HepG2 (cell line): ENCODE results near the gene FMNL1. TPM values are rescaled to one million over a fixed set of nuclear protein-coding genes. Genes with fewer than 3 reads are reported as not detected.

Experiments
- ATAC-seq: fragments of 200-7000 bp; cut with Tn5 transposase; 3 replicates; pipeline ENCODE4 v1.9.1; 2020; ENCODE audit warnings: mild to moderate bottlenecking, moderate library complexity
- Bru-seq: library from RNA; stranded (reverse); fragments of 400-500 nt; gene quantifications from one replicate; lab custom pipeline; 2021; lab: Mats Ljungman, UMichigan
- BruChase-seq, 2 experiments: library from RNA; stranded (reverse); fragments of 400-500 nt; gene quantifications; one replicate each; lab custom pipeline; 2021; lab: Mats Ljungman, UMichigan
- BruUV-seq: library from RNA; stranded (reverse); fragments of 400-500 nt; replicated peaks from 2 replicates; lab custom pipeline; 2021; lab: Mats Ljungman, UMichigan
- CTCF ChIA-PET: fragments of 300-600 bp; formaldehyde crosslinking; extraction: SDS; loops from one replicate; lab custom pipeline; 2021; ENCODE audit warnings: low total read pairs, inconsistent platforms, low intra/inter-chr PET ratio; lab: Yijun Ruan, JAX
- POLR2A ChIA-PET: fragments of 350-600 bp; sonication (Branson Sonifier 250); formaldehyde crosslinking; loops from one replicate; lab custom pipeline; 2020; ENCODE audit warnings: antibody characterized with exemption, inconsistent platforms; lab: Yijun Ruan, JAX
- DNase-seq: peaks from one replicate; pipeline ENCODE4 v3.0.0-alpha.2; 2015; ENCODE audit warnings: low spot score
- FAIRE-seq: peaks from 3 replicates; lab custom pipeline; 2011; peaks lifted over from hg19 to GRCh38; lab: Jason Lieb, UNC
- H2AFZ ChIP-seq: one replicate; pipeline ENCODE4 v1.6.1; 2011; ENCODE audit warnings: low read length, inconsistent platforms
- H3K27ac ChIP-seq: fragments of 300-600 bp; 3 replicates; pipeline ENCODE4 v1.8.0; 2011; ENCODE audit warnings: mixed run types, mild to moderate bottlenecking, mixed read lengths, low read length, inconsistent platforms; ENCODE audit not compliant: insufficient read depth; ENCODE audit errors: extremely low read length
- H3K27me3 ChIP-seq, 2 experiments: fragments of 200-600 bp in 1 of 2; 2 replicates in 1 of 2; 3 replicates in 1 of 2; pipeline versions ENCODE4 v1.6.0 to v1.8.0; 2011; ENCODE audit warnings: low read length in 2 of 2, mild to moderate bottlenecking in 2 of 2, moderate library complexity in 2 of 2, inconsistent platforms in 1 of 2; ENCODE audit not compliant: insufficient read depth in 2 of 2, control insufficient read depth in 1 of 2
- H3K36me3 ChIP-seq, 2 experiments: fragments of 200-600 bp in 1 of 2; replicated peaks in 1 of 2; 2 replicates in 1 of 2; 3 replicates in 1 of 2; pipeline versions ENCODE4 v1.5.1 to v1.8.0; 2011; ENCODE audit warnings: low read length in 2 of 2, inconsistent platforms in 1 of 2; ENCODE audit not compliant: insufficient read depth in 2 of 2, control insufficient read depth in 1 of 2
- H3K4me1 ChIP-seq: 2 replicates; pipeline ENCODE4 v1.5.1; 2012; ENCODE audit warnings: low read length, inconsistent platforms; ENCODE audit not compliant: insufficient read depth
- H3K4me2 ChIP-seq: 2 replicates; pipeline ENCODE4 v1.6.0; 2011; ENCODE audit warnings: low read depth, low read length, inconsistent platforms
- H3K4me3 ChIP-seq, 3 experiments: fragments of 200-600 bp in 1 of 3; sonication (generic), shearing (Covaris generic) in 1 of 3; replicated peaks in 1 of 3; 2 replicates each; pipeline ENCODE4 v1.5.1; 2011 to 2016; ENCODE audit warnings: low read length in 3 of 3, inconsistent platforms in 2 of 3, low read depth in 2 of 3, mild to moderate bottlenecking in 2 of 3, control low read depth in 1 of 3, mixed read lengths in 1 of 3; ENCODE audit not compliant: insufficient read depth in 1 of 3
- H3K79me2 ChIP-seq: one replicate; pipeline ENCODE4 v1.6.1; 2011; ENCODE audit warnings: low read length, inconsistent platforms; ENCODE audit not compliant: insufficient read depth
- H3K9ac ChIP-seq: 2 replicates; pipeline ENCODE4 v1.6.0; 2011; ENCODE audit warnings: mild to moderate bottlenecking, low read depth, low read length, inconsistent platforms; ENCODE audit not compliant: insufficient read depth
- H3K9me3 ChIP-seq: 2 replicates; pipeline ENCODE4 v1.5.1; 2012; ENCODE audit warnings: mild to moderate bottlenecking, low read length
- H4K20me1 ChIP-seq: 2 replicates; pipeline ENCODE4 v1.6.0; 2011; ENCODE audit warnings: inconsistent platforms, mild to moderate bottlenecking, low read length, moderate library complexity; ENCODE audit not compliant: insufficient read depth
- MTA1 ChIP-seq: sonication (generic); formaldehyde crosslinking; IDR thresholded peaks from 2 replicates; pipeline ENCODE4 v1.4.0; 2020; ENCODE audit warnings: missing genetic modification reagents, mild to moderate bottlenecking, borderline replicate concordance
- REXO4 ChIP-seq: sonication (generic); formaldehyde crosslinking; IDR thresholded peaks from 2 replicates; pipeline ENCODE4 v1.8.0; 2022; ENCODE audit warnings: missing genetic modification reagents, mild to moderate bottlenecking, borderline replicate concordance
- SIN3B ChIP-seq: fragments of 150-350 bp; IDR thresholded peaks from 2 replicates; pipeline ENCODE4 v1.6.1; 2014; ENCODE audit warnings: low read length
- WGBS: methylation state at CpG from one replicate; pipeline ENCODE4 v1.1.6; 2017; ENCODE audit warnings: low lambda C conversion rate; 5-methylcytosine and 5-hydroxymethylcytosine counted together
- in situ Hi-C: cut with HindIII; loops from 2 replicates; pipeline ENCODE4 v1.10.0; 2017; ENCODE audit warnings: low pct_unique_long_range_greater_than_20kb; ENCODE audit not compliant: extremely low pct_ligation_motif_present
- intact Hi-C: fragments of 100-400 bp; cut with micrococcal nuclease; formaldehyde crosslinking; loops from one replicate; pipeline ENCODE4 v1.10.0; 2022; ENCODE audit not compliant: unreplicated experiment
- long read RNA-seq, 2 experiments: library from RNA in 1 of 2; library from polyadenylated mRNA in 1 of 2; stranded (forward) in 1 of 2; unstranded in 1 of 2; transcript quantifications; one replicate each; pipeline ENCODE4 v2.0.0, GENCODE V29; 2019 to 2022
- polyA minus RNA-seq, 3 experiments: library from RNA; depleted of rRNA, polyadenylated mRNA; stranded (reverse); fragments of >200 nt; gene quantifications; 2 replicates each; pipeline ENCODE4 v1.2.3, GENCODE V29; 2011; ENCODE audit warnings: low replicate concordance in 1 of 3
- polyA plus RNA-seq, 8 experiments: library from polyadenylated mRNA; depleted of rRNA in 3 of 8; stranded (reverse) in 7 of 8; unstranded in 1 of 8; fragments of >200 nt; fragmentation: Illumina TruSeq in 4 of 8; extraction: Trizol in 4 of 8; gene quantifications; 2 replicates each; pipeline versions ENCODE4 v1.2.1 to v1.2.3, GENCODE V29; 2011 to 2016; ENCODE audit warnings: low read depth in 4 of 8, missing spikeins in 1 of 8, mixed read lengths in 1 of 8; ENCODE audit not compliant: insufficient read depth in 1 of 8
- total RNA-seq, 5 experiments: library from RNA; depleted of rRNA; stranded (reverse); fragments of >200 nt; fragmentation: Illumina TruSeq; extraction: Trizol; gene quantifications; 2 replicates each; pipeline ENCODE4 v1.2.3, GENCODE V29; 2016; ENCODE audit warnings: low read depth in 1 of 5
- TF ChIP-seq, protein P1 (sequence below): sonication (generic); formaldehyde crosslinking; IDR thresholded peaks from 2 replicates; pipeline ENCODE4 v1.4.0; 2020; ENCODE audit warnings: missing genetic modification reagents
- TF ChIP-seq, protein P2 (sequence below): sonication (generic); formaldehyde crosslinking; IDR thresholded peaks from 2 replicates; pipeline ENCODE4 v1.5.1; 2020; ENCODE audit warnings: mild to moderate bottlenecking, missing genetic modification reagents, moderate library complexity

FMNL1 gene, protein sequence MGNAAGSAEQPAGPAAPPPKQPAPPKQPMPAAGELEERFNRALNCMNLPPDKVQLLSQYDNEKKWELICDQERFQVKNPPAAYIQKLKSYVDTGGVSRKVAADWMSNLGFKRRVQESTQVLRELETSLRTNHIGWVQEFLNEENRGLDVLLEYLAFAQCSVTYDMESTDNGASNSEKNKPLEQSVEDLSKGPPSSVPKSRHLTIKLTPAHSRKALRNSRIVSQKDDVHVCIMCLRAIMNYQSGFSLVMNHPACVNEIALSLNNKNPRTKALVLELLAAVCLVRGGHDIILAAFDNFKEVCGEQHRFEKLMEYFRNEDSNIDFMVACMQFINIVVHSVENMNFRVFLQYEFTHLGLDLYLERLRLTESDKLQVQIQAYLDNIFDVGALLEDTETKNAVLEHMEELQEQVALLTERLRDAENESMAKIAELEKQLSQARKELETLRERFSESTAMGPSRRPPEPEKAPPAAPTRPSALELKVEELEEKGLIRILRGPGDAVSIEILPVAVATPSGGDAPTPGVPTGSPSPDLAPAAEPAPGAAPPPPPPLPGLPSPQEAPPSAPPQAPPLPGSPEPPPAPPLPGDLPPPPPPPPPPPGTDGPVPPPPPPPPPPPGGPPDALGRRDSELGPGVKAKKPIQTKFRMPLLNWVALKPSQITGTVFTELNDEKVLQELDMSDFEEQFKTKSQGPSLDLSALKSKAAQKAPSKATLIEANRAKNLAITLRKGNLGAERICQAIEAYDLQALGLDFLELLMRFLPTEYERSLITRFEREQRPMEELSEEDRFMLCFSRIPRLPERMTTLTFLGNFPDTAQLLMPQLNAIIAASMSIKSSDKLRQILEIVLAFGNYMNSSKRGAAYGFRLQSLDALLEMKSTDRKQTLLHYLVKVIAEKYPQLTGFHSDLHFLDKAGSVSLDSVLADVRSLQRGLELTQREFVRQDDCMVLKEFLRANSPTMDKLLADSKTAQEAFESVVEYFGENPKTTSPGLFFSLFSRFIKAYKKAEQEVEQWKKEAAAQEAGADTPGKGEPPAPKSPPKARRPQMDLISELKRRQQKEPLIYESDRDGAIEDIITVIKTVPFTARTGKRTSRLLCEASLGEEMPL
- total RNA-seq (2016; rRNA removed; fragmentation: Illumina TruSeq; extraction: Trizol) = 0.39 and 0.53 TPM in 2 replicates
- 0.61 TPM in 1 of 2 replicates, not detected in the other for total RNA-seq (2016; cell fraction: cytosol; rRNA removed; fragmentation: Illumina TruSeq; extraction: Trizol; ENCODE audit: low read depth)
- total RNA-seq (2016; cell fraction: insoluble cytoplasmic fraction; rRNA removed; fragmentation: Illumina TruSeq; extraction: Trizol) = 0.12 and 0.41 TPM in 2 replicates
- 0.48 and 0.74 TPM in 2 replicates for total RNA-seq (2016; cell fraction: membrane; rRNA removed; fragmentation: Illumina TruSeq; extraction: Trizol)
- total RNA-seq (2016; cell fraction: nucleus; rRNA removed; fragmentation: Illumina TruSeq; extraction: Trizol) = 0.56 and 0.63 TPM in 2 replicates
- 0.70 and 1.1 TPM in 2 replicates for polyA plus RNA-seq (2011; rRNA removed)
- polyA plus RNA-seq (2011; cell fraction: cytosol; rRNA removed) = 0.38 and 0.48 TPM in 2 replicates
- polyA plus RNA-seq (2011; cell fraction: nucleus; rRNA removed) = 4.9 and 6.1 TPM in 2 replicates
- polyA plus RNA-seq (2012) = 0.78 and 1.2 TPM in 2 replicates
- 0.27 TPM in 1 of 2 replicates, not detected in the other for polyA plus RNA-seq (2016; cell fraction: cytosol; fragmentation: Illumina TruSeq; extraction: Trizol; ENCODE audit: low read depth)
- 0.37 and 0.69 TPM in 2 replicates for polyA plus RNA-seq (2016; cell fraction: insoluble cytoplasmic fraction; fragmentation: Illumina TruSeq; extraction: Trizol; ENCODE audit: low read depth)
- 0.31 and 0.37 TPM in 2 replicates for polyA plus RNA-seq (2016; cell fraction: membrane; fragmentation: Illumina TruSeq; extraction: Trizol; ENCODE audit: low read depth)
- 1.9 and 2.6 TPM in 2 replicates for polyA plus RNA-seq (2016; cell fraction: nucleus; fragmentation: Illumina TruSeq; extraction: Trizol; ENCODE audit: insufficient read depth, low read depth)
- polyA minus RNA-seq (2011; rRNA and poly(A)+ RNA removed; ENCODE audit: low replicate concordance) = 0.68 and 17.4 TPM in 2 replicates
- 0.69 TPM in 1 of 2 replicates, not detected in the other for polyA minus RNA-seq (2011; cell fraction: cytosol; rRNA and poly(A)+ RNA removed)
- 0.77 and 1.4 TPM in 2 replicates for polyA minus RNA-seq (2011; cell fraction: nucleus; rRNA and poly(A)+ RNA removed)
- percentile 19 among the genes with signal in this experiment for Bru-seq, nascent RNA
- BruChase-seq, experiment 1, labeled RNA remaining after a 6-hour chase = percentile 22 among the genes with signal in this experiment
- BruChase-seq, experiment 2, labeled RNA remaining after a 2-hour chase = percentile 19 among the genes with signal in this experiment
- long read RNA-seq, experiment 1 = 0 reads
- long read RNA-seq, experiment 2, partial matches to known transcripts = 0 of 1 reads
- long read RNA-seq, experiment 2, other reads (novel, unspliced or antisense) = 1 of 1 reads

DNA sequence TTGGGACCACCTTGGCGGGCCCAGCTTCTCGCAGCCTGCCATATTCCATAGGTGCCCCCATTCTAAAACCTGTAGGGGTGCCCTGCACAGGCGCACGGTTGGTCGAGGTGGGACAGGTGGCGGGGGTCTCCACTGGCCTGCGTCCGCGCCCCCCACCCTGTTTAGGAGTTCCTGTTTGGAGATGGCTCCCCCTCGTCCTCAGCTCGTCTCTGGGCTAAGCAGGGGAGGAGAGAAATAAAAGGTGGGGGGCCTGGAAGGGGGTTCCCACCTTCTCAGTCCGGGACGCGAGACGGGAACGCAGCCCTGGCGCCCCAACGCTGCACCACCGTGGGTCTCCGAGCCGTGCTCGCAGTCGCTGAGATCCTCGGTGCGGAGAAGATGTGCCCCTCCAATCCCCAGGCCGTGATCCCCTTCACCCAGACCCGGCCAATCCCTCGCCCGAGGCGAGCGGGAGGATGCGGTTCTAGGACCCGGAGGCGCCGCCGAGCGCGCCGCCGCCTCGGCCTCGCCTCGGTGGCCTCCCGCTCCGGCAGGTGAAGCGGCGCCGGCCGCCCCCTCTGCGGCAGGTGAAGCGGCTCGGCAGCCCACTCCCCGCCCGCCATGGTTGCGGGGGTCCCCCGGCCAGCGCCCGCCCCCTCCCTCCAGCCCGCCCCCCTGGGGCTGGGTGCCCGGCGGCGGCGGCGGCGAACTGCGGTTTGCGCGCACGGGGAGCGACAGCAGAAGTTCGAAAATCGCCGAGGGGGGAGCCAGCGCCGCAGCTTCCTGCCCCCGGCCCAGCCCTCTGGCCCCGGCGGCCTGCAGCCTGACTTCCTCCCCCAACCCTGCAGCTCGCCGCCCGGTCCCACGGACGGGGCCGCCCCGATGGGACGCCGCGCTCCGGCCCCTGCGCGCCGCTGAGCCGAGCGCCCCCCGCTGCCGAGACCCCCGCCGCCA is at the start of gene FMNL1:
Gene FMNL1 (plus strand): TSS at position 805 of the 933 bp plus-strand sequence. CDS start 240 bp downstream, outside the sequence.
- H3K9me3 ChIP-seq = no peaks in the 10 kb centered on the region
- BruUV-seq = no TSS peak
- in situ Hi-C loops (no loop called here), intact Hi-C loops (no loop called here)
- no peaks in the 10 kb centered on the region for H3K79me2 ChIP-seq
- FAIRE-seq (no peak), ATAC-seq (no peak), DNase-seq (no peak)
- H3K36me3 ChIP-seq = no peaks in the 10 kb centered on the region
- H4K20me1 ChIP-seq = no peaks in the 10 kb centered on the region
- peak within 1 kb of the TSS; percentile 15 to 60 (median 45); a peak in 4 of 6 replicates for H3K4me3 ChIP-seq
- H3K4me2 ChIP-seq = peak within 1 kb of the TSS; percentile 67
- ChIA-PET CTCF (interaction anchor here (3.1 to 4.8 kb wide), 2 partner anchors 14 to 86 kb away, joined by 20 to 63 read pairs; partner anchors contain the start of gene ACBD4), POLR2A (interaction anchor here (2.7 kb wide), 1 partner anchor 73 kb away, joined by 22 read pairs; the partner anchor contains the start of gene HEXIM1)
- WGBS = 28% methylated on average over 47 of the region's 98 CpGs
- H3K27ac ChIP-seq = no peak within 1 kb of the TSS
- peaks cover 20% of the 10 kb centered on the region for H3K4me1 ChIP-seq
- peaks cover 23 to 65% of the 10 kb centered on the region in 2 experiments; a peak in 4 of 5 replicates for H3K27me3 ChIP-seq
- no peak within 1 kb of the TSS for H2AFZ ChIP-seq
- H3K9ac ChIP-seq = no peak within 1 kb of the TSS
- TF ChIP-seq, protein P1, sequence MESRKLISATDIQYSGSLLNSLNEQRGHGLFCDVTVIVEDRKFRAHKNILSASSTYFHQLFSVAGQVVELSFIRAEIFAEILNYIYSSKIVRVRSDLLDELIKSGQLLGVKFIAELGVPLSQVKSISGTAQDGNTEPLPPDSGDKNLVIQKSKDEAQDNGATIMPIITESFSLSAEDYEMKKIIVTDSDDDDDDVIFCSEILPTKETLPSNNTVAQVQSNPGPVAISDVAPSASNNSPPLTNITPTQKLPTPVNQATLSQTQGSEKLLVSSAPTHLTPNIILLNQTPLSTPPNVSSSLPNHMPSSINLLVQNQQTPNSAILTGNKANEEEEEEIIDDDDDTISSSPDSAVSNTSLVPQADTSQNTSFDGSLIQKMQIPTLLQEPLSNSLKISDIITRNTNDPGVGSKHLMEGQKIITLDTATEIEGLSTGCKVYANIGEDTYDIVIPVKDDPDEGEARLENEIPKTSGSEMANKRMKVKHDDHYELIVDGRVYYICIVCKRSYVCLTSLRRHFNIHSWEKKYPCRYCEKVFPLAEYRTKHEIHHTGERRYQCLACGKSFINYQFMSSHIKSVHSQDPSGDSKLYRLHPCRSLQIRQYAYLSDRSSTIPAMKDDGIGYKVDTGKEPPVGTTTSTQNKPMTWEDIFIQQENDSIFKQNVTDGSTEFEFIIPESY (CRISPR knock-in tag) = no peak
- no peak for TF ChIP-seq SIN3B
- TF ChIP-seq REXO4 (CRISPR knock-in tag) = no peak
- TF ChIP-seq, protein P2, sequence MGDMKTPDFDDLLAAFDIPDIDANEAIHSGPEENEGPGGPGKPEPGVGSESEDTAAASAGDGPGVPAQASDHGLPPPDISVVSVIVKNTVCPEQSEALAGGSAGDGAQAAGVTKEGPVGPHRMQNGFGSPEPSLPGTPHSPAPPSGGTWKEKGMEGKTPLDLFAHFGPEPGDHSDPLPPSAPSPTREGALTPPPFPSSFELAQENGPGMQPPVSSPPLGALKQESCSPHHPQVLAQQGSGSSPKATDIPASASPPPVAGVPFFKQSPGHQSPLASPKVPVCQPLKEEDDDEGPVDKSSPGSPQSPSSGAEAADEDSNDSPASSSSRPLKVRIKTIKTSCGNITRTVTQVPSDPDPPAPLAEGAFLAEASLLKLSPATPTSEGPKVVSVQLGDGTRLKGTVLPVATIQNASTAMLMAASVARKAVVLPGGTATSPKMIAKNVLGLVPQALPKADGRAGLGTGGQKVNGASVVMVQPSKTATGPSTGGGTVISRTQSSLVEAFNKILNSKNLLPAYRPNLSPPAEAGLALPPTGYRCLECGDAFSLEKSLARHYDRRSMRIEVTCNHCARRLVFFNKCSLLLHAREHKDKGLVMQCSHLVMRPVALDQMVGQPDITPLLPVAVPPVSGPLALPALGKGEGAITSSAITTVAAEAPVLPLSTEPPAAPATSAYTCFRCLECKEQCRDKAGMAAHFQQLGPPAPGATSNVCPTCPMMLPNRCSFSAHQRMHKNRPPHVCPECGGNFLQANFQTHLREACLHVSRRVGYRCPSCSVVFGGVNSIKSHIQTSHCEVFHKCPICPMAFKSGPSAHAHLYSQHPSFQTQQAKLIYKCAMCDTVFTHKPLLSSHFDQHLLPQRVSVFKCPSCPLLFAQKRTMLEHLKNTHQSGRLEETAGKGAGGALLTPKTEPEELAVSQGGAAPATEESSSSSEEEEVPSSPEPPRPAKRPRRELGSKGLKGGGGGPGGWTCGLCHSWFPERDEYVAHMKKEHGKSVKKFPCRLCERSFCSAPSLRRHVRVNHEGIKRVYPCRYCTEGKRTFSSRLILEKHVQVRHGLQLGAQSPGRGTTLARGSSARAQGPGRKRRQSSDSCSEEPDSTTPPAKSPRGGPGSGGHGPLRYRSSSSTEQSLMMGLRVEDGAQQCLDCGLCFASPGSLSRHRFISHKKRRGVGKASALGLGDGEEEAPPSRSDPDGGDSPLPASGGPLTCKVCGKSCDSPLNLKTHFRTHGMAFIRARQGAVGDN (CRISPR knock-in tag) = 0 out of 2 replicates have a peak, but pooled peaks have one; percentile 8
- TF ChIP-seq MTA1 (CRISPR knock-in tag) = no peak
